ENCODE data around the gene CANT1. TPM values are rescaled to one million over a fixed set of nuclear protein-coding genes. Genes with fewer than 3 reads are reported as not detected.

CANT1 gene
- total and polyA plus RNA-seq, 9 of the 15 experiments (the other 6 are each of a cell fraction or from before 2014, with no cell fraction given), result 2.7 to 66.4 (median 22.5) TPM

DNA sequence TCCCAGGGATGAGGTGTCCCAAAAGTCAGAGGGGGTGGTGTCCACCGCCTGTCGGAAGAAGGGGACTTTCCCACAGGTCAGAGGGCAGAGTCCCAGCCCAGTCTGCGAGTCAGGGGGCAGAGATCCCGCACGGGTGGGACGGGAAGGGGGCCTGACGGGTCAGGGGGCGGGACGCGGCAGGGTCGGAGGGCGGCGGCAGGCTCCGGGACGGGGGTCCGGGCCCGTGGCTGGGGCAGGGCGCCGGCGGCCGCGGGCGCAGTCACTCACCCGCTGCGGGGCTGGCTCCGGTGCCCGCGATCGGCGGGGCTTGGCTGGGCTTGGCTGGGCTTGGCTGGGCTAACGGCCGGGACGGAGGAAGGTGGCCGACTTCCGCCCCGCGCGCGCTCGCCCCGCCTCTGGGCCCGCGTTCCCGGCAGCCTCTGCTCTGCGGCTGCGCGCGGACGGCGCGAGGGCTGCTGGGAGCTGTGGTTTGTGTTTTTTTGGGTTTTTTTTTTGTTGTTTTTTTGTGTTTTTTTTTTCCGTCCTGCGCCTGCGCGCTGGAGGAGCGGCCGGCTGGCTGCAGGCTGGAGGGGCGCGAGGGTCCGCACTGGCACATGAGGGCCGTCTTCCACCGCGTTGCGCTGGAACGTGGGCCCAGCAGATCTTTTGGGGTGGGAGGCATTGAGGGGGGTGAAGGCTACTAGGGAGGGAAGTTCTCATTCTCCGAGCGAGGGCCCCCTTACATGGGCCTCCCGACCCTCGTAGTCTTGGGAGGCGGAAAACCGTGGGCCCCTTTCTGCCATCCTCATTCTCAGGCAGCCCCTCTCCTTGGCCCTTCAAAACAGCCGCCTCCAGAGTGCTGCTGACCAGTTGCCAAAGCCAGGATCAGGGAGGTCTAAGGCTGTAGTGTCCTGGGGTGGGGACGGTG, at the start of gene CANT1 (continued):
- TF ChIP-seq, protein P1, sequence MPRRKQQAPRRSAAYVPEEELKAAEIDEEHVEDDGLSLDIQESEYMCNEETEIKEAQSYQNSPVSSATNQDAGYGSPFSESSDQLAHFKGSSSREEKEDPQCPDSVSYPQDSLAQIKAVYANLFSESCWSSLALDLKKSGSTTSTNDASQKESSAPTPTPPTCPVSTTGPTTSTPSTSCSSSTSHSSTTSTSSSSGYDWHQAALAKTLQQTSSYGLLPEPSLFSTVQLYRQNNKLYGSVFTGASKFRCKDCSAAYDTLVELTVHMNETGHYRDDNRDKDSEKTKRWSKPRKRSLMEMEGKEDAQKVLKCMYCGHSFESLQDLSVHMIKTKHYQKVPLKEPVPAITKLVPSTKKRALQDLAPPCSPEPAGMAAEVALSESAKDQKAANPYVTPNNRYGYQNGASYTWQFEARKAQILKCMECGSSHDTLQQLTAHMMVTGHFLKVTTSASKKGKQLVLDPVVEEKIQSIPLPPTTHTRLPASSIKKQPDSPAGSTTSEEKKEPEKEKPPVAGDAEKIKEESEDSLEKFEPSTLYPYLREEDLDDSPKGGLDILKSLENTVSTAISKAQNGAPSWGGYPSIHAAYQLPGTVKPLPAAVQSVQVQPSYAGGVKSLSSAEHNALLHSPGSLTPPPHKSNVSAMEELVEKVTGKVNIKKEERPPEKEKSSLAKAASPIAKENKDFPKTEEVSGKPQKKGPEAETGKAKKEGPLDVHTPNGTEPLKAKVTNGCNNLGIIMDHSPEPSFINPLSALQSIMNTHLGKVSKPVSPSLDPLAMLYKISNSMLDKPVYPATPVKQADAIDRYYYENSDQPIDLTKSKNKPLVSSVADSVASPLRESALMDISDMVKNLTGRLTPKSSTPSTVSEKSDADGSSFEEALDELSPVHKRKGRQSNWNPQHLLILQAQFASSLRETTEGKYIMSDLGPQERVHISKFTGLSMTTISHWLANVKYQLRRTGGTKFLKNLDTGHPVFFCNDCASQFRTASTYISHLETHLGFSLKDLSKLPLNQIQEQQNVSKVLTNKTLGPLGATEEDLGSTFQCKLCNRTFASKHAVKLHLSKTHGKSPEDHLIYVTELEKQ (CRISPR knock-in tag; IDR thresholded peaks at IDR 0.05), result no peak
- TF ChIP-seq TAL1 (IDR thresholded peaks at IDR 0.05) (no peak), MYNN (IDR thresholded peaks at IDR 0.05) (no peak), MYNN (CRISPR knock-in tag; IDR thresholded peaks at IDR 0.05) (no peak), ZNF121 (CRISPR knock-in tag; conservative IDR thresholded peaks at IDR 0.05) (no peak), ETS2 (tag; IDR thresholded peaks at IDR 0.05; ENCODE audit: borderline replicate concordance, poor library complexity, severe bottlenecking) (no peak), ZNF717 (CRISPR knock-in tag; IDR thresholded peaks at IDR 0.05) (no peak), SMARCA5 (IDR thresholded peaks at IDR 0.05) (no peak), ETV6 (IDR thresholded peaks at IDR 0.05; ENCODE audit: borderline replicate concordance in 1 of 2, low read depth in 2 of 2, low read length in 1 of 2) (no peak), ETV6 (CRISPR knock-in tag; IDR thresholded peaks at IDR 0.05; ENCODE audit: borderline replicate concordance) (no peak), ERF (CRISPR knock-in tag; IDR thresholded peaks at IDR 0.05) (no peak), TCF3 (CRISPR knock-in tag; IDR thresholded peaks at IDR 0.05) (no peak), RFX7 (CRISPR knock-in tag; IDR thresholded peaks at IDR 0.05) (no peak)
- TF ChIP-seq, protein P2, sequence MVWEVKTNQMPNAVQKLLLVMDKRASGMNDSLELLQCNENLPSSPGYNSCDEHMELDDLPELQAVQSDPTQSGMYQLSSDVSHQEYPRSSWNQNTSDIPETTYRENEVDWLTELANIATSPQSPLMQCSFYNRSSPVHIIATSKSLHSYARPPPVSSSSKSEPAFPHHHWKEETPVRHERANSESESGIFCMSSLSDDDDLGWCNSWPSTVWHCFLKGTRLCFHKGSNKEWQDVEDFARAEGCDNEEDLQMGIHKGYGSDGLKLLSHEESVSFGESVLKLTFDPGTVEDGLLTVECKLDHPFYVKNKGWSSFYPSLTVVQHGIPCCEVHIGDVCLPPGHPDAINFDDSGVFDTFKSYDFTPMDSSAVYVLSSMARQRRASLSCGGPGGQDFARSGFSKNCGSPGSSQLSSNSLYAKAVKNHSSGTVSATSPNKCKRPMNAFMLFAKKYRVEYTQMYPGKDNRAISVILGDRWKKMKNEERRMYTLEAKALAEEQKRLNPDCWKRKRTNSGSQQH (CRISPR knock-in tag; IDR thresholded peaks at IDR 0.05), result no peak
- TF ChIP-seq, protein P3, sequence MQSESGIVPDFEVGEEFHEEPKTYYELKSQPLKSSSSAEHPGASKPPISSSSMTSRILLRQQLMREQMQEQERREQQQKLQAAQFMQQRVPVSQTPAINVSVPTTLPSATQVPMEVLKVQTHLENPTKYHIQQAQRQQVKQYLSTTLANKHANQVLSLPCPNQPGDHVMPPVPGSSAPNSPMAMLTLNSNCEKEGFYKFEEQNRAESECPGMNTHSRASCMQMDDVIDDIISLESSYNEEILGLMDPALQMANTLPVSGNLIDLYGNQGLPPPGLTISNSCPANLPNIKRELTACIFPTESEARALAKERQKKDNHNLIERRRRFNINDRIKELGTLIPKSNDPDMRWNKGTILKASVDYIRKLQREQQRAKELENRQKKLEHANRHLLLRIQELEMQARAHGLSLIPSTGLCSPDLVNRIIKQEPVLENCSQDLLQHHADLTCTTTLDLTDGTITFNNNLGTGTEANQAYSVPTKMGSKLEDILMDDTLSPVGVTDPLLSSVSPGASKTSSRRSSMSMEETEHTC (IDR thresholded peaks at IDR 0.05), result no peak
